HG03135 (cell line): Measurements from ENCODE around the gene CNTNAP3B.
"Not testable (repeated sequence)": the region's sequence is repeated elsewhere in the genome, so short reads cannot be mapped to it uniquely, and the experiment has no call there.

Source experiments
- ATAC-seq: cut with Tn5 transposase; IDR thresholded peaks from one replicate; pipeline ENCODE4 v1.9.1; 2021; ENCODE audit warnings: mild to moderate bottlenecking, moderate library complexity; ENCODE audit not compliant: unreplicated experiment

Gene CNTNAP3B

DNA sequence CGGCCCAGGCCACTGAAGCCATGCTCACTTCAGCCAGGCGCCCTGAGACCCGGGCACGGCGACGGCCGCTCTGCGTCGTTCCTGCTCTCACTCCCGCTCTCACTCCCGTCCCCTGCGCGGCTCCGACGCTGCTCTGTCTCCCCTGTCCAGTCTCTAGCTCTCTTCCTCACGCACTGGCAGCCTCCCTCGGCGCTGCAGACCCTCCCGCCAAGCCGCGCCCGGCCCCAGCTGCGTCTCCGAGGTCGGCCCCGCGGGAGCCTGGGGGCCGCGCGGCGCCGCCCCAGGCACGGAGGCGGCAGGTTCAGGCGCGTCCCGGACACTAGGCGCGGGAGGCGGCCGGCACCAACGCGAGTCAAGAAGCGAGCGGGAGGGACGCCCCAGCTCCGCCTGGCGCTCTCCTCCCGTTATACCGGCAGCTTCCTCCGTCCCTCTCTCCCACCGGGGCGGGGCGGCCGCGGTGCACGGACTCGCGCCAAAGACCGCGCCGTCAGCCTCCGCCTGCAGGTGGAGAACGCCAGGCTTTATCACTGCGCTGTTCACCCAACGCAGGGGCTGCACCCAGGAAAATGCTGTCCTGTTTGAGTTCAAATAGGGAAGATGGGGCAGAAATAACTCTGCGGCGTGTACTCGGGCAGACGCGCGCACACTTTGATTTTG lies at the start of gene CNTNAP3B:
TSS of gene CNTNAP3B (minus strand) at position 354 of the 657 bp plus-strand sequence. CDS start at position 22, 332 bp downstream.
- not testable (repeated sequence) for ATAC-seq

DNA sequence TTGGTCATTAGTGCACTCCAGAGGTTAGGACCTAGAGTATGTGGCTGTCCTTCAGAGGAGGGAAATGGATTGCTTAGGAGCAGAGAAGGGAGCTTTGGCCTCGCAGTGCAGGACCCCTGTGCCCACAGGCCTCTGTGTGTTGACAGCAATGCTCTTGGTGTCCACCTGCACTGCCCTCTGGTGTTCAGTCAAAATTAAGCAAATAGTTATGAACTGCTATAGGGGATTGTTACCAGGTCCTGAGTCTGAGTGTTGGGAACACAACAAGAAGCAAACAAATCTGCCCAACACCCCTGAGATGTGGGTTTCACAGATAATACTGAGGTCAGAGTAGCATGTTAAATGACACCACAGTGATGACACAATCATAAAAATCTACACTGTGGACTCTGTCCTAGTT lies 31.1 kb upstream of the CNTNAP3B start:
- not testable (repeated sequence) for ATAC-seq

DNA sequence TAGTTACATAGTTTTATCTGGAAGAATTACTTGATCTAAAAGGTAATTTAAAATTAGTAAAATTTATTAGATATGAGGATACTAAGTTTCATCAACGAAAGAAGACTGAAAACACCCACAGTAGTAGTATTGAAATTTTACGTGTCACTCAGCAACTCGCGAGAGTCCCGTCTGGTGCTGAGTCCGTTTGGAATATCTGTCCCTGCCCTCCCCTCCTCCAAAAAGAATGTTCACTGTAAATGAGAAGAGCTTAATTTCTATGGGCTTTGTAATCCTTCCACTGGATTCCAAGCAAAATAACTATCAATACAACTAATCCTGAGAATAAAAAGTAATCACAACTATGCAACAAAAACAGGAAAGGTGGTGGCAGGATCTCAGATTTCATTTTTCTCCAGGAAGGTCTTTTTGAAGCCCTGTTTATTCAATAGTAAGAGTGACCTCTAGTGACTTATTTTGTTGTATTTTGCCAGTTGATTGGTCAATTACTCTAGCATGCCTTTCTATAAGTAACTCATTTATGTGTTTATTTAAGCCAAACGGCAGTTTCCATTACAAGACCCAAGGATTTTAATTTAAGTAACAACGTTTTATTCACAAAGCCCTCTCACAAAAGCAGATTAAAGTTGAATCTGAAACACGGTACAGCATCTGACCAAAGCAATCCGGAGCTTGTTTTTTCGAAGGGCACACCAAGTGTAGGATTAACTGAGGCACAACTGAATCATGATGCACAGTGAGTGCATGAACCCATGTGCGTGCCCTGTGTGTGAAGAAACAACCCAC lies 2.0 kb downstream of the CNTNAP3B start:
- ATAC-seq, result not testable (repeated sequence)

DNA sequence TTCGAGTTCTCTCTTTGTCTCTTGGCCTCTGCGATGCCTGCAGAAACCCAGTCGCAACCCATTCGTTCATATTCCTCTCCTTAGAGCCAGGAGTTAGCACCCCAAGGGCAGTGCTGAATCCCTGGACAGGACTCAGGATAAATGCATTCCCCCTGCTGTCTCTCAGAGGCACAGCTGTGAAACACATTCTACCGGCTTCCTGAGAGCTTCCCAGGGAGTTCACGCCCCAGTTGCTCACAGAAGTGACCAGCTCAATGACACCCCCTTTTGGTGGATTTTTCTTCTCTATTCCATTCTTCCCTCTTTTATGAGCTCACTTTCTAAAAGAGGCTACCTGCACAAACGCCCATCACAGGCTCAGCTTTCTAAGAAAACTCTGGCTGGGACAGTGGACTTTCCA lies 8.2 kb downstream of the CNTNAP3B start:
- ATAC-seq, result not testable (repeated sequence)

DNA sequence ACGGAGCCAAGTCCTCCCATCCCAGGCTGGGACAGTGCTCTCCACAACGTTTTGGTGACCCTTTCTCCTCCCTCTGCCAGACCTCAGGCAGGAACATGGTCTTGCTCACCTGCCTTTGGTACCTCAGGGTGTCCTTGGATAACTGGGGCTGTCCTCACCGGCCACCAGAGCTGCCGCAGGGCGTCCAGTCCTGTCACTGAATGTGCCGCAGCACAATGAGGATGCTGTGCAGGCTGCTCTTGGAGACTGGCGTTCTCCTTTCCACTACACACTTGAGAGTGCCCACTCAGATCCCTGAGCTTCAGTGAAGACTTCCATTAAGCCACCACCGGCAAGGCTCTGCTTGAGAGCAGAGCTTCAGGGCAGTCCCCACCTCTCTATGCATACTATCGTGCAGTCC lies 33.3 kb downstream of the CNTNAP3B start:
- not testable (repeated sequence) for ATAC-seq

DNA sequence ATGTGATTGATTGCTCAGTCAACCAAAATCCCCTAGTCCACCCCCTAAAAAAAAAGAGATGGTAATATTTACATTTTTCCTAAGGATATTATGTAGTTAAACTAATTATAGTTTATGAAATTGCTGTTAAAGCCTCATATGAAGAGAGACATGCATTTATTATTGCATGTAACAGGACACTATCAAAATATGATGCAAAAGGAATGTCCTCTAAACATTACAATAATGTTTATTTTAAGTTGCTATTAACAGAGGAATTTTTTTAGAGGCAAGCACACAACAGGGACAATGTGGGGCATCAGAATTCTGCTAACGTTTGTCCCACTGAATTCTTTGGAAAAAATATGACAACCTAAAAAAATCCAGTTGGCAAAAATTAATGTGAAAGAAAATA lies 44.7 kb downstream of the CNTNAP3B start:
- not testable (repeated sequence) for ATAC-seq

DNA sequence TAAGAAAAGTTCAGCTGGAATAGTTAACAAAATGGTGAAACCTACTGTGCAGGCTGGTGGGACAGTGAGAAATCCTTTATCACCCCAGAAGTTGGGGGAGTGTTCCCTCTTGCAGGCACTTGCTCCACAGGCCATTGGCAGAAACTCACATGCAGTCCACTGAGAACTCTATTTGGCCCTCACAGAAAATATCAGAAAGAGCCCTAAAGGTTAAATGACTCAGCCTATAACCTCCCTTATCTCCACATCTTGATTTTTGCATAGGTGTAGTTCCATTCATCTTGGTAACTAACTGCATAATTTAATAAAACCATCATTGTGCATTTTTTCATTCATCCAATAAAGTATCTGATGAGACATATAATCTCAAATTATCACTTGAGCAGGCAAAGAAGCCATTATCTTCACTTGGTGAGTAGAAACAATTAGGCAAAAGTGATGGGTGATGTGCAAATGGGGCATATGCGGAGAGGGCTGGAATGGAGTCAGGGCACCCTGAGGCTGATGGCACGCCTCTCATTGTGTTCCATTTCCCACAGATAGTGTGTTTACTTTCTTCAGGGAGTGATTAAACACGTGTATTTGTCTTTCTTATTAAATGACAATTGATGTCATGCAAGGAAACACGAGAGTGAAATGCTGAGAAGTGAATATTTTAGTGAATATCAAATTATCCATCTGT lies 45.2 kb downstream of the CNTNAP3B start:
- ATAC-seq, result not testable (repeated sequence)

DNA sequence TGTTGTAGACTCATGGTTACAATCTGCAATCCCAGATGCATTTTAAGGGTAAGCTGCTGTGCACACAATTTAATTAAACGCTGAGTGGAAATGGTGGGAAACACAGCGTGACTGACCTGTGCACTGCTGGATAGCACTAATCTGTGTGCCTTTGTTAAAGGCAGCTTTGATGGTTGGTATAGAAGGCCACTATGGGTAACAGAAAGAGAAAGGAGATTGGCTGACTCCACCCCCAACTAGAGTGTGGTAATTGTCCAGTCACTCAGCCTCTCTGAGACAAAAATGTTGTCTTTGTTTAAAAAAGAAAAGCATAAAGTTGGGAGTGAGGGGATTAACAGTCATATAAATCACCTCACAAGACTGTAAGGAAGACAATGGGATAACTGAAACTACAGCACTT lies 48.9 kb downstream of the CNTNAP3B start:
- ATAC-seq, result not testable (repeated sequence)

DNA sequence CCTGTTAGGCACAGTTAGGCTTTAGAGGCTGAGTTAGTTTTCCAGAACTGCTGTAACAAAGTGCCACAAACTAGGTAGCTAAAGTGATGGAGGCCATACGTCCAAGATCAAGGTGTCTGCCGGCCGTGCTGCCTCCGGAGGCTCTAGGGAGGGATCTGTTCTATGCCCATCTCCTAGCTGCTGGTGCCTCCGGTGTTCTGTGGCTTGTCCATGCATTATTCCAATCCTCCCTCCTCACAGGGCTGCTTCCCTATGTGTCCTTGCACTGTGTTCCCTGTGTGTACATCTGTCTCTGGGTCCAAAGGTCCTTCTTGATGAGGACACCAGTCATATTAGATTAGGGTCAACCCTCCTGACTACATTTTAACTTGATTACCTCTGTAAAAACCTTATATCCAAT lies 54.4 kb downstream of the CNTNAP3B start:
- ATAC-seq, result not testable (repeated sequence)

DNA sequence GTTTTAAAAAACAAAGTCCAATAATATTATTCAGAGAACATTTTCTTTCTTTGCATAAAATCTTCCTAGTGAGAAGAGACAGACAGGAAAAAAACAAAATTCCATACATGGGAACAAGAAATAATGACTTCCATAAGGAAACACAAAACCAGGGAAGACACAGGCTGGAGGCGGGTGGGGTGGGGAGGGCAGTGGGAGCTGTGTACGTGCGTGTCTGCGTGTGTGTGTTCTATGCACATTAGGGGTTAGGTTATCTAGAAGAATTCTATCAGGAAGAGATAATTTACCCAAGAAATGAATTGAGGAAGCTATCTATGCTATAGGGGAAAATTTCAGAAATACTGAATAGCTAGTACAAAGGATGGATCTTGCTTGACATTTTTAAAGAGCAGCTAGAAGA lies 58.2 kb downstream of the CNTNAP3B start:
- ATAC-seq, result not testable (repeated sequence)

DNA sequence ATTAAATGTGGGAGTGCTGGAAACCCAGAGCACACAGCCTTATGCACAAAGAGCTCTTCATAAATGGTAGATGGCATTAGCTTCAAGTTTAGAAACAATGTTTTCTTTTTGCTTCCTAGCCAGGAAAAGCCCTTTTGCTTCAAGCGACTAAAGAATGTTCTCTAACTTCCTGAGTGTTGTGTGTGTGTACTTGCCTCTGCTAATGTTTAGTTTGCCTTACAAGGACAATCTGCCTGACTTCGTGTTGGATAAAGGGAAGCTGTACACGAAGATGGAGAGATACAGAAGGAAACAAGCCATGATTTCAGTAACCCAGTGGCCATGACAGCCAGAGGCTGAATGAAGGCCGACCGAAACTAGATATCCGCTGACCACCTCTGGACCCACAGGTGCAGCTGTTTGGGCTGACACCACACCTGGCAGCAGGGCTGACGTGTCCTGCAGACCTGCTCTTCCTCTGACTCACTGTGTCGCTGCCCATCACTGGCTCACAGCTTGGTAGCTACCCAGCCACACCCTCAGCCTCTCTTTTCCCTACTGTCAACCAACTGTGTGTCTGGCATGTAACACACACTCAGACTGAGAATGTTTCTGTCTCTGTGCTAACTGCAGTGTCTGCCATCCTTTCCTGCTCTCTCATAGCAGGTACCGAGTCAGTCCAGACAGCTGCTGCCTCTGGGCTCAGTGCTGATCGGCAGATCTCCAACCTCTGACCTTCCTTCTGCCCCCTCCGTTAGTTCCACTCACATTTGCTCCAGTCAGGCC lies 59.0 kb downstream of the CNTNAP3B start:
- not testable (repeated sequence) for ATAC-seq

DNA sequence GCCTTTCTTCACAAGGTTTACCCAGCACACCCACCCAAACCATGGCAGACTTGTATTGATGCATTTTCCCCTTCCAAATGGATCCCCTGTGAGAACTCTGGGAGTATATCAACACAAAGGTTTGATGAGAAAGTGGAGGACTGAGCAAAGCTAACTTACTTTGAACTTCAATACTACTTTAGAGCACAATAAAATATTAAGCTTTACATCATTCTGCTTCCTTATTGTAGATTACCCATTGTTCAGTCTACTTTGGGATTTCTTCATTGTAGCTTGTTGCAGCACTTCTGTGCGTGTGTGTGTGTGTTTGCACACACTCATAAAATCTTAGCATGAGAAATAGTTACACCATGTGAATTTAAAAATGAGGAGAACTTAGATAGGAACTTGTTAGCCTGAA lies 75.4 kb downstream of the CNTNAP3B start:
- not testable (repeated sequence) for ATAC-seq

DNA sequence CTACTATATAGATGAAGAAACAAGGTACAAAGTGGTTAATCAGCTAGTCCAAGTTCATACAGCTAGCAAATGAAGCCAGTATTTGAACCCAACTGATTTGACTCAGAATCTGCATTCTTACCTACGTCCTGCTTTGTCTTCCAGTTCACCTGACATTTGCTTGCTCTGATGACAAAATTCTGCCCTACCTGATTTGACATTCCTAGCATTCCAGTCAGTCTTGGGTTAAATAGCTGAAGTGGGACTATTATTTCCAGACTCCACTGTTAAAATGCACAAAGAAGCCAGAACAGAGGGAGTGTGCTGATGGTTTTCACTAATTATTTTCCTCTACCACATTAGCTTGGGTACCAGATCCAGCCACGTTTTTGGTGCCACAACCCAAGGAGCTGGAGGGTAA lies 78.5 kb downstream of the CNTNAP3B start:
- ATAC-seq, result not testable (repeated sequence)

DNA sequence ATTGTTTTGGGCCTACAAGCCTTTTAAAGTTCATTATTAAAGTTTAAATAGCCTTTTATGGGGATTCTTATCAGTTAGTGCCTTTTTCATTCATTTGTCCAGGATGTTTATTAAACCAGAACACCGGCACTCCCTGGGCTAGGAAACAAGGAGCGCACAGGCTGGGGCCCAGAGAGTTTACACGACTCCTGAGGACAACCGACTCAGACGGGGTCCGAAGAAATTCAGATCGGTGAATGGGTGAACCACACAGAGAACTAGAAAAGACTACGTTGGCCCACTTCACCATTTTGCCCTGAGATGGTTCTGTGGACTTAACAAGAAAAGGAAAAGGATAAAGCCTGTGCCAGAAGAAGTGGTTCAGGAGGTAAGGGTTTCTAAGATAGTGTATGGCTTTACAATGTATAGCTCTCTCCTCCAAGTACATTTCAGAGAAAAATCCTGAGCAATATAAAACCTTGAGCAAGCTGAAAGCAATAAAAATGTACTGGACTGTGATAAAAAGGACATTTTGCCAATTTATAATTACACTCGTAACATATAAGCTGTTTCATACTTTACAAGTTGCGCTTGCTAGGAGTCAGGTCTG lies 84.7 kb downstream of the CNTNAP3B start:
- ATAC-seq, result not testable (repeated sequence)

DNA sequence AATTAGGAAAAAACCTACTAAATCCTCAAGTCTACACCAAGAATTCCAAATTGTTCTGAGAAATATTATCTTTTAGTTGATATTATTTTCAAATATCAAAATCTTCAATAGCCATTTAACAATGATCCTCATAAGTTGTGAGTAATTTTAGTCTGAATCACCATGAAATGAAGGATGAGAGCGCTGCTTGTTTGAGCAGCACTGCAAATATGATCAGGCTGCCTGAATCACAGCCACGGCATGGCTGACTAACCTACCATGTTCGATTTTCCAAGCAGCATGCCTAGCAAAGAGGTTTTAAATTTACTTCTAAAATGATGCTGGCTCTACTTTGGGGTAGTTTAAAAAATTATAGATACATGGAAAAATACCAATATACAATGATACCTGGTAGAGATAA lies 95.7 kb downstream of the CNTNAP3B start:
- not testable (repeated sequence) for ATAC-seq

DNA sequence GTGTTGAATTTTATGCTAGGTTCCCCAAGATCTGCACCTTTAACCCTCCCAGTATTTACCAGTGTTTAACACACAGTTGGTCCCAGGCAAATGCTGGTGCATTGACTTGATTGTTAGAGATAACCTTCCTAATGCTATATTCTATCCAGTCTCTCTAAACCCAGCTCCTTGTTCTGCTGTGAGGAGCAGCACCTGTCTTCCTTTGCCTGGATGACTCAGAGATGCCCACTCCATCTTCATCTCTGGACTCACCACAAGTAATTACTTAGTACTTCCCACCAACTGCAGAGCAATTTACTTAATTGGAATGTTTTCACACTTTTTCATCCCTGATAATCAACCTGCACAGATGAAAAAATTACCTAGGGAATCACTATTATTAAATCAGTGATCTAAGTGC lies 108.6 kb downstream of the CNTNAP3B start:
- not testable (repeated sequence) for ATAC-seq

DNA sequence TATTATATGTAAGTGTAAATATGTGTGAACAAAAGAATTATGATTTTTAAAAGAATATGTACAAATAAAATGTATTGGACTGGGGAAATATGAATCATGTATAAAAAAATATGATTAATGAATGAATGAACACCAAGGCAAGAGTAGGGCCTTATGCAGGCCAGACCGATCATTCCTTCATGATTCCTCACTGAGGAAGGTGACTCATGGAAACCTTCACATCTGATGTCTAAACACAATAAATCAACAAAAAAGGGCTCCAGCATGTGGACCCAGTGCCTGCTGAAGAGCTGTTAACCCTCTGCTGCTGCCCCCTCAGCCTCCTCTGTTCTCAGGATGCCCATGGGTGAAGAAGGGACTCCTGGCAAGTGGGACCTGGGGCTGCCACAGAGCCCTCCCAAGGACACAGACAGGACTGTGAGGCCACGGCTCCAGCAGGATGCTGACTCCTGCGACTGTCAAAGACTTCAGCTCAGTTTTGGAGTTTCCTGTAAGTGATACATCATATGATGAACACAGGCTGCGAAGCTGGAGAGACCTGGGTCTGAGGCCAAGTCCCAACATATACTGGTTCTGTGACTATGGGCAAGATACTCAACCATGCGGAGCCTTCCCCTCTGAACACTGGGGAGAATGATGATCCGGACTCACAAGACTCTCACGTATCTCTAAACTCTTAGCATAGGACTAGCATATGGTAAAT lies 110.9 kb downstream of the CNTNAP3B start:
- not testable (repeated sequence) for ATAC-seq

DNA sequence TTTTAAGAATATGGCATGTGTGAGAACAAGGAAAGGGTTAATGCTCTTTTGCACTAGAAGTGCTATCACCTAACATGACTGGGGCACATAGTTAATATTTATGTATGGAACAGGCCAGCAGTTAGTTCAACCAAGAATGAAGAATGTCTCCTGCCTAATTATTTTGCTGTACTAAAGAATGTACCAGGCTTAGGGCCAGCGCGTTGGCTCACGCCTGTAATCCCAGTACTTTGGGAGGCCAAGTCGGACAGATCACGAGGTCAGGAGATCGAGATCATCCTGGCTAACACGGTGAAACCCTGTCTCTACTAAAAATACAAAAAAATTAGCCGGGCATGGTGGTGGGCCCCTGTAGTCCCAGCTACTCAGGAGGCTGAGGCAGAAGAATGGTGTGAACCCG lies 114.9 kb downstream of the CNTNAP3B start:
- not testable (repeated sequence) for ATAC-seq

DNA sequence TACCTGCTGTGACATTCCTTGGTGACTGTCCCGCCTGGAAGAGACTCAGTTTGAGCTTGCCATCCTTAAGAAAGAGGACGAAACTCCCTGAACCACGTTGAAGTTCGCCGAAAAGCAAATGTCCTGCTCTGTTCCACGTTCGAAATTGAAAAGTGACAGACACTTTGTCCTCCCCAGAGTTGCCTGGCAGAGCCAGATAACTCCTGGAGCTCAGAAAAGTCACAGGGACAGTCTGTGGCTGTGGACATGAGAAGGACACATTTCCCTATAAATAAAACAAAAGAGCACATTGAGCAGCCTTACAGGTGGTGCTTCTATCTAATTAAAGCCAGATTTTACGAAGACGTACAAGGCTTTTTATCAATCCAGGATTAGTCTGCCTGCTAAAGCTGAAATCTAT lies 137.6 kb downstream of the CNTNAP3B start:
- not testable (repeated sequence) for ATAC-seq

DNA sequence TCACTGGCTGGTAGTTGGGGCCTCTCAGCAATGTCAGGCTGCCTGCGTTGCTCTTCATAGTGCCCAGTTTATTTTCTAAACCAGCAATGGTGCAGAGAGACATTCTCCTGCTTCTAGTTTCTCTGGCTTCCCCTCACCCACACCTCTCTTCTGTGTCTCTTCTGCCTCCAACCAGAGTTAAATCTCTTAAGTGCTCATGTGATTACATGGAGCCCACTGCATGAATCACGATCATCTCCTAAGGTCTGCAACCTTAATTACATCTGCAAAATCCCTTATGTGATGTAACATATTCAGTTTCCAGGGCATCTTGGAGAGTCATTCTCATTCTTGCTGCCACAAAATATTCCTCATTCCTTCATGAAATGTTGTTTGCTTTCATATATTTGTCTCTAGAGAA lies 149.0 kb downstream of the CNTNAP3B start:
- not testable (repeated sequence) for ATAC-seq
